ENCODE measurements around the gene PSAT1. TPM values are rescaled to one million over a fixed set of nuclear protein-coding genes. Genes with fewer than 3 reads are reported as not detected.
"Not testable (repeated sequence)": the region's sequence is repeated elsewhere in the genome, so short reads cannot be mapped to it uniquely, and the experiment has no call there.

Gene PSAT1
- total RNA-seq, 6 experiments from 2014 or later, result 34.2 to 117 (median 89.3) TPM

GRCh38 chr9:78280982-78281668, 15.8 kb upstream of the PSAT1 start:
- no peaks in the 10 kb centered on the region for H3K36me3 ChIP-seq
- DNase-seq, result peak; percentile 35 to 89 (median 88)
- H3K4me3 ChIP-seq, result no peak overlapping the region
- intact Hi-C loops (cut with DNase I), result no loop called here
- no peak for TF ChIP-seq CTCF (IDR thresholded peaks at IDR 0.05)
- TF ChIP-seq POLR2A (IDR thresholded peaks at IDR 0.05), result no peak
- ATAC-seq, result peak; percentile 66 to 84 (median 78)
- peak overlapping the region in 2 of 3 donors; percentile 51 to 72 for H3K27ac ChIP-seq
- H3K4me1 ChIP-seq, result peaks cover 0 to 42% (median 15%) of the 10 kb centered on the region in 4 donors
- H3K27me3 ChIP-seq, result no peaks in the 10 kb centered on the region
- no peaks in the 10 kb centered on the region for H3K9me3 ChIP-seq
- WGBS (ENCODE audit: insufficient coverage, low coverage, low lambda C conversion rate, missing lambda C conversion rate), result 40% methylated on average over 2 of the region's 3 CpGs

DNA sequence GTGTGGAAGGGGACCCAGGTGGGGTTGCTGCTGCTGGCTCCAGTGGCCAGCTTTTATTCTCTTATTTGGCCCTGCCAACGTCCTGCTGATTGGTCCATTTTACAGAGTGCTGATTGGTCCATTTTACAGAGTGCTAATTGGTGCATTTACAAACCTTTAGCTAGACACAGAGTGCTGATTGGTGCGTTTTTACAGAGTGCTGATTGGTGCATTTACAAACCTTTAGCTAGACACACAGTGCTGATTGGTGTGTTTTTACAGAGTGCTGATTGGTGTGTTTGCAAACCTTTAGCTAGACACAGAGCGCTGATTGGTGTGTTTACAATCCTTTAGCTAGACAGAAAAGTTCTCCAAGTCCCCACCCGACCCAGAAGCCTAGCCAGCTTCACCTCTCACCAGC, 12.7 kb upstream of the PSAT1 start:
- H3K4me1 ChIP-seq, result peaks cover 0 to 38% (median 14%) of the 10 kb centered on the region in 4 donors
- H3K27me3 ChIP-seq; intact Hi-C loops (cut with DNase I); DNase-seq; H3K4me3 ChIP-seq; ATAC-seq; H3K27ac ChIP-seq; H3K9me3 ChIP-seq; H3K36me3 ChIP-seq: not testable (repeated sequence)
- WGBS (ENCODE audit: insufficient coverage, low coverage, low lambda C conversion rate, missing lambda C conversion rate), result 84% methylated on average over 4 of the region's 4 CpGs

- no peak for DNase-seq
- ATAC-seq, result peak; percentile 6 to 53 (median 40)
Measured at GRCh38 chr9:78286125-78286524, 10.8 kb upstream of the PSAT1 start.

GRCh38 chr9:78286946-78287388, 10.0 kb upstream of the PSAT1 start:
- Histone ChIP-seq H3K4me1 (peaks cover 0 to 20% (median 6%) of the 10 kb centered on the region in 4 donors), H3K27me3 (no peaks in the 10 kb centered on the region), H3K9me3 (no peaks in the 10 kb centered on the region), H3K4me3 (peak overlapping the region in 1 of 3 donors; percentile 12), H3K36me3 (no peaks in the 10 kb centered on the region), H3K27ac (peak overlapping the region in 2 of 3 donors; percentile 82 to 85)
- ATAC-seq, result peak; percentile 89 to 96 (median 94)
- 46% methylated on average over 5 of the region's 6 CpGs for WGBS (ENCODE audit: insufficient coverage, low coverage, low lambda C conversion rate, missing lambda C conversion rate)
- TF ChIP-seq CTCF (IDR thresholded peaks at IDR 0.05), result no peak
- intact Hi-C loops (cut with DNase I), result no loop called here
- peak; percentile 57 to 87 (median 85) for DNase-seq

More at GRCh38 chr9:78286125-78286524, 10.8 kb upstream of the PSAT1 start:
- Histone ChIP-seq H3K4me1 (peaks cover 0 to 28% (median 10%) of the 10 kb centered on the region in 4 donors), H3K27me3 (no peaks in the 10 kb centered on the region), H3K36me3 (no peaks in the 10 kb centered on the region), H3K27ac (peak overlapping the region in 2 of 3 donors; percentile 82 to 85), H3K4me3 (no peak overlapping the region), H3K9me3 (no peaks in the 10 kb centered on the region)
- intact Hi-C loops (cut with DNase I), result no loop called here
- no peak for TF ChIP-seq CTCF (IDR thresholded peaks at IDR 0.05)
- no peak for TF ChIP-seq POLR2A (IDR thresholded peaks at IDR 0.05)

DNA sequence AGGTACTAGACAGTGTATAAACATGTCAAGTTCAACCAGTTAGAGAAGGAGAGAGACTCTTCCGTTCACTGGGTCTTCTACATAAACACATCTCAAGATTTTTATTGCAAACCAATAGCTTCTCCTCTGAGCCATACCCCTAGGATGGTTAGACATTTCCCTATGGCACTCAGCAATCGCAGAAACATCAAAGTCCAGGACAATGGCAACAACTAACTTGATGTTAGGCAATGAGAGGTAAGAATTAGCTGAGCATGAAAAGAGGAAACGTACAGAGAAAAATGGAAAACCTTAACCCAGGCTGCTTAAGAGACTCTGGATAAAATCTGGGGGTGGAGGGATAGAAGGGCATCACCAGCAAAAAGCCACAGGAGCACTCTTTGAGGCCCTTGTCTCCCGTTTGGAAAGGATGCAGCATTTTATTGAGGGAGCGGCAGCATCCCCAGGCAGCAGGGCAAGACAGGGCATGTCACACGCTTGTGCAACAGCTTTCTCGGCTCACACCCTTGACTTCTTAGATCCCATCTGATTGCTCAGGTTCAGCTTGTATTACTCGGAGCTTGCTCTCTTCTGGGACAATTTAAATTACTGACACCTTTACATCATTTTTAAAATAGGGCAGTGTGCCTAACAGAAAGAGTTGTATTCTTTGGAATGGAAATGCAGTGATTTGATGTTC, 8.6 kb upstream of the PSAT1 start:
- H3K4me3 ChIP-seq, result no peak overlapping the region
- DNase-seq, result no peak
- intact Hi-C loops (cut with DNase I), result no loop called here
- H3K9me3 ChIP-seq, result no peaks in the 10 kb centered on the region
- ATAC-seq, result peak in 2 of 4 donors; percentile 9 to 15
- TF ChIP-seq POLR2A (IDR thresholded peaks at IDR 0.05), result no peak
- TF ChIP-seq CTCF (IDR thresholded peaks at IDR 0.05), result no peak
- H3K27me3 ChIP-seq, result no peaks in the 10 kb centered on the region
- 43% methylated on average over 6 of the region's 8 CpGs for WGBS (ENCODE audit: insufficient coverage, low coverage, low lambda C conversion rate, missing lambda C conversion rate)
- peak overlapping the region in 1 of 3 donors; percentile 82 for H3K27ac ChIP-seq
- H3K36me3 ChIP-seq, result no peaks in the 10 kb centered on the region
- H3K4me1 ChIP-seq, result peaks cover 0 to 26% (median 6%) of the 10 kb centered on the region in 4 donors
